NCI-H748 (cell line): ENCODE measurements around the gene PLS3.
A peak's percentile ranks its signal among the peaks of the same experiment; 100 is the strongest.
"Not testable (repeated sequence)": the region's sequence is repeated elsewhere in the genome, so short reads cannot be mapped to it uniquely, and the experiment has no call there.

Source experiments
- DNase-seq: peaks from one replicate; lab custom pipeline; 2025; ENCODE audit not compliant: unreplicated experiment; lab: John Stamatoyannopoulos, UW

Gene PLS3, protein sequence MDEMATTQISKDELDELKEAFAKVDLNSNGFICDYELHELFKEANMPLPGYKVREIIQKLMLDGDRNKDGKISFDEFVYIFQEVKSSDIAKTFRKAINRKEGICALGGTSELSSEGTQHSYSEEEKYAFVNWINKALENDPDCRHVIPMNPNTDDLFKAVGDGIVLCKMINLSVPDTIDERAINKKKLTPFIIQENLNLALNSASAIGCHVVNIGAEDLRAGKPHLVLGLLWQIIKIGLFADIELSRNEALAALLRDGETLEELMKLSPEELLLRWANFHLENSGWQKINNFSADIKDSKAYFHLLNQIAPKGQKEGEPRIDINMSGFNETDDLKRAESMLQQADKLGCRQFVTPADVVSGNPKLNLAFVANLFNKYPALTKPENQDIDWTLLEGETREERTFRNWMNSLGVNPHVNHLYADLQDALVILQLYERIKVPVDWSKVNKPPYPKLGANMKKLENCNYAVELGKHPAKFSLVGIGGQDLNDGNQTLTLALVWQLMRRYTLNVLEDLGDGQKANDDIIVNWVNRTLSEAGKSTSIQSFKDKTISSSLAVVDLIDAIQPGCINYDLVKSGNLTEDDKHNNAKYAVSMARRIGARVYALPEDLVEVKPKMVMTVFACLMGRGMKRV

DNA sequence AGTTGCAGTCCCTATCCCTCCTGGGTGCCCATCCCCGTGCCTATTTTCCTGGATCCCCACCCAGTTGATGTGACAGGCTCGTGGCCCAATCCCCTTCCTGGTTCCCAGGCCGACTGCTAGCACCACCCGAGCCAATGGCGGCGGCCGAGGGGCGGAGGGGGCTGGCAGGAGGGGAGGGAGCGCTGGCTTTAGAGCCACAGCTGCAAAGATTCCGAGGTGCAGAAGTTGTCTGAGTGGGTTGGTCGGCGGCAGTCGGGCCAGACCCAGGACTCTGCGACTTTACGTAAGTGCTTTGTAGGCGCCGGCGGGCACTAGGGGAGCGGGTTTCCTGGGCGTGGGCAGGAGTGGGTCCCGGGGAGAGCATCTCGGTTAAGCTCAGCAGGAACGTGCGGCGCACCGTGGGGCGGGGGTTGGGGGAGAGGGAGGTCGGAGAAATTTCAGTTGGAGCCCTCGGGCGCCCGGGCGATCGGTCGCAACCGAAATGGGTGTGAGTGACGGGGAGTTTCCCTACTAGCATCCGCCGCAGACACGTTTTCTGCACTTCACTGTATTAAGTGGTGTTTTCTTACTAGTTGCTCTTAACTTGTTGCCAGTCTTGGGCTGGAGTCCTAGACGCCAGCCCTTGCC lies at the start of gene PLS3:
Gene PLS3, plus strand, starts transcription at position 197 of the 627 bp plus-strand sequence. CDS start 49,077 bp downstream, outside the sequence.
- DNase-seq, result peak; percentile 89

DNA sequence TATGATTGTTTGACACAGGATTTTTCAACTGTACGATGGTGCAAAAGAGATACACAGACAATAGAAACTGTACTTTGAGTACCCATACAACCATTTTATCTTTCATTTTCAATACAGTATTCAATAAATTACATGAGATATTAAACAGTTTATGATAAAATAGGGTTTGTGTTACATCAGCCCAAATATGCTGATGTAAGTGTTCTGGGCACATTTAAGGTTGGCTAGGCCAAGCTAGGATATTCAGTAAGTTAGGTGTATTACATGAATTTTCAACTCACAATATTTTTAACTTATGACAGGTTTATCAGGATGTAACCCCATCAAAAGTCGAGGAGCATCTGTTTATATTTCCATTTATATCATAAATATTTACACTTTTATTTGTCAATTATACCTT lies 42.9 kb upstream of the PLS3 start:
- DNase-seq, result no peak

DNA sequence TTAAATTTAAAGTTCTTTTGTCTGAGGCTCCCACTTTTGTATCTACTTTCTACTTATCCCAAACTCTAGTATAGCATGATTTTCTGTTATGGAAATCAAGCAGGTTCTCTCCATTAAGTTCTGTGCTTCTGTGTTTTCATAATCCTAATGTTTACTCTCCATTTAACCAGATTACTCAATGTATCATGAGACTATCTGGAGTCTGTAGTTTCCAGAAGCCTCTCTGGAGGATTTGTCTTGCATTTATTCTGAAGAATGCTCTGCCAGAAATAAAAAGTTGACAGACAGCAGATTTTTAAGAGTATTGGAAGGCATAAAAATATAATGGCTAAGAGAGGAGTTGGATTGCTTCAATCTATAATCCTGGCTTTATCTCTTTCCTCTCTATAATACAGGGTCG lies 39.2 kb upstream of the PLS3 start:
- DNase-seq, result no peak

DNA sequence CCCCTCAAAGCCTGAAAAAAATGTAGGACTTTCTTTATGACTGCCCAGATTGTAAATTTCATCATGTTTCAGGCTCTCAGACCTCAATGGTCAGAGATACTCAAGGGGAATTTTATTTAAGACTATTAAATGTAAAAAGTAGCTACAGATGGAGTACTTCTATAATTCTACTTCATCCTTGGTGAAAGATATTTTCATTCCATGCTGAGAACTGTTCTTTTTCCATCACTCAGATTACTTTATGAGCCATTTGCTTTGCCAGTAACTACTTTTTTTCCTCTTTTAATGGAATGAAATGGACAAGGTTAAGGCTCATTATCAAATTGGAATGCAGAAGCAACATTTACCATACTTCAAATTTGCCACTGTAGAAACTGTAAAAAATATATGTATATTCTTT lies 38.0 kb upstream of the PLS3 start:
- no peak for DNase-seq

DNA sequence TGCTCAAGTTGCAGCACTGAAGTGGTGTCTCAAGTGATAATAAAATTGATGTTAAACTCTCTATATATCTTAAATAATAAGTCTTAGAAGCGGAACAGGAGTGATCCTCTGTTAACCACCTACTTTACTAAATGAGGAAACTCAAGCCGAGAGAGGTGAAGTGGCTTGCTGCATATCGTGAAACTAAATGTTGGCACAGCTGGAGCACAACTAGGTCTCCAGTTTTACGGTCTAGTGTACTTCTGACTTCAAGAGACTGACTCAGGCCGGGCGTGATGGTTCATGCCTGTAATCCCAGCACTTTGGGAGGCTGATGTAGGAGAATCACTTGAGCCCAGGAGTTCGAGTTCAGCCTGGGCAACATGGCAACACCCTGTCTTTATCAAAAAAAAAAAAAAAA lies 35.5 kb upstream of the PLS3 start:
- no peak for DNase-seq

DNA sequence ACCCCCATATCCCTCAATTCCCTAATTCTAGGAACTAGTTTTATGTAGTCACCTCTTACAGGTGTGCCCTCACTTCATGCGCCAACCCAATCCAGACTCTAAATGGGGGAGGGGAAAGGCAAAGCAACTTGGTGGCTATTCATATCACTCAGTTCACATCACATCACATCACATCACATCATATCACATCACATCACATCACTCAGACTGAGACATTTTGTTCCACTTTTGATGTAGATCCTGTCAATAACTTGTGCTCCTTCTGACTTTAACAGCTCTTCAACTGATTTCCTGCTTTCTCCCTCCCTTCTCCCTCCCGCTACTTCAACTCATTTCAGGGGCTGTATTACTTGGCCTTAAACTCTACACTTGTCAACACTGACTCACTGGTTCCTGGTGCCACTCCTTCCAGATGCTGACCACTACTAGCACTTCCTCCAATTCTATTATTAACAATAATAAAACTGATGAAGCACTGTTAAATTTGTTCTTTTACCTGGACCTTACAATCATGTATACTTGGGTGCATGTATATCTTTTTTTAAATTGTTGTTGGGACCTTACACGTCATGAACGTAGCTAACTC lies 29.1 kb upstream of the PLS3 start:
- no peak for DNase-seq

DNA sequence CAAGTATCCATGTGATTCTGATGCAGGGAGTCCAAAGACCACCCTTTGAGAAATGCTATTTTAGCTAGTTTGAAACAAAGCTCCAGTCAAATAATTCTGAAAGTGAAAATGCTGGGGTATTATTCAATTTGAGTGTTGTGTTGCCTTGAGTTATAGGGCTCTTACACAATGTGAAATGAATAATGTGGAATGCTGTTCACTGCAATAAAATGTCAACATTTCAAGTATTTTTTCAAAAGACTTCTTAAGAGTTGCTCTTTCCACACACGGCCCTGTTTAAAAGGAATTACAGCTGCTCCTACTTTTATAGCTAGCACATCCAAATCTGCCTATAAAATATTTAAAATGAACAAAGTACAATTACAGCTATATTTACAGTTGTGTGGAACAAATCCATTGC lies 27.5 kb upstream of the PLS3 start:
- DNase-seq, result no peak

DNA sequence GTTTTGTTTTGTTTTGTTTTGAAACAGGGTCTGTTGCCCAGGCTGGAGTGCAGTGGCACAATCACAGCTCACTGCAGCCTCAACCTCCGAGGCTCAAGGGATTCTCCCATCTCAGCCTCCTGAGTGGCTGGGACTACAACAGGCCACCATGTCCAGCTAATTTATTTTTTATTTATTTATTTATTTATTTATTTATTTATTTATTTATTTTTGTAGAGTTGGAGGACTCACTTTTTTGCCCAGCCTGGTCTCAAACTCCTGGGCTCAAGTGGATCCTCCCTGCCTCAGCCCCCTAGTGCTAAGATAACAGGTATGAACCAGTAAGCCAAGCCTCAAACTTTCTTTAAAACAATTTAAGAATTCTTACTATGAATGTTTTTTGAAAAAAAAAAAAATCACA lies 26.6 kb upstream of the PLS3 start:
- DNase-seq, result no peak

DNA sequence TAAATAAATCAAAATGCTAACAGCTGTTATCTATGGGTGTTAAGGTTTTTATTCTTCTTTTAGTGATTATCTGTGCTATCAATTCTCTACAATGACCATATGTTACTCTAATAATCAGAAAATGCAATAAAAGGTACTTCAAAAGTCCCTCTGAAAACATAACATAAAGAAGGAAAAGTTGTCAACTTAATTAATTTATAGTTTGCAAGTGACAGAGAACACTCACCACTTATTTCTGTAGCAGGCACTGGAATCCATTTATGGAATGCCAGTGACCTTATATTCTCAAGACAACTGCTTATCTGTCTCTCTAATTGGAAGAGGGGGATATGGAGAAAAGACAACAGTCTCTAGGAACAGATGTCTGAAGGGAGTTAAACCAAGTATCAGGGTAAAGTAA lies 25.6 kb upstream of the PLS3 start:
- no peak for DNase-seq

DNA sequence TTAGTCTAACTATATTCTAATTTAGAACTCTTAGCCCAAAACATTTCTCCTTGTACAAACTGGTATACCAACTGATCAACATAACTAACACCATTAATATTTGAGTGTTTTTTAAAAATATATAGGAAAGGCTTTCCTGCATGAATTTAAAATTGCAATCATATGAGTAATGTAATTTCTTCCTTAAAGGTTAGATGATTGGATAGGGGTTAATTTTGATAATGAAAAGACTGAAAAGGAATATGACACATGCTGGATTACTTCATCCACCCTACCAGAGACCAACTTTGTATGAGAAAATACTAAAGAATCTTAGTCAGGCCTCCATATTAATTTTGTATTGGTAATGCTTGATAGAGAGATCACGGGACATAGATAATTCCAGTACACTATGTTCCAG lies 25.1 kb upstream of the PLS3 start:
- DNase-seq, result no peak

DNA sequence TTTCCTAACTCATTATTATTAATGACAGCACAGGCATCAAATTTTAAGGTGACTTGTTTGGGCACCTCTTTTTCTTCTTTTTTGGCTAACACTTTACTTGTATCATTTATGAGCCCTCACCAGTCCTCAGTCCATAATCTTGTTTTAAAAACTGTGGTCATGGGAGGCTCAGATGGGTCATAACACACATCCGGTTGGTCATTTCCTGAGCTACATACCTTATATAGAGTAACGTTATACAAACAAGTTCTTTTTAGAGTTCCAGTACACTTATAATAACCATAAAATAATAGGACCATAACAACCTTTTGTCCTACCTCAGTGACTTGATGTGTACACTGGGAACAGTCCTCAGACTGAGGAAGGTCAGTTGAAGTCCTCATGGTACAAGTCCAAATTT lies 21.1 kb upstream of the PLS3 start:
- no peak for DNase-seq

DNA sequence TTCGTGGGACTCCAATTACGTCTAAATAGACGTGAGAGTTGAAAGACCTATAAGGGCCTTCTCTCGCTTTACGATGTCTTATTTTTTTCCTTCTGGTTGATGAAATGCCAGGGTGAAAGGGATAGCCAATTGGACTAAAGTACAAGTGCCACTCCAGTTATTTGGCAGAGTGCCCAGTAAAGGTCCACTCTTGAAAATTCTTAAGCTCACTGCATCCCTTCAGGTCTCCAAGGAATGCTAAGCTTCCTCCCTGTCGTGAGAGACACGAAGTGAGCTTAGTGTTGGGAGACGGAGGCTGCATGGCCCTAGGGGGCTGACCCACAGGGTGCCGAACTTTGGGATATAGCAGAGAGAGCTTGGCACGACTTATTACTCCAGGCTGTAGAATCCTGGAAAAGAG lies 19.9 kb upstream of the PLS3 start:
- not testable (repeated sequence) for DNase-seq

DNA sequence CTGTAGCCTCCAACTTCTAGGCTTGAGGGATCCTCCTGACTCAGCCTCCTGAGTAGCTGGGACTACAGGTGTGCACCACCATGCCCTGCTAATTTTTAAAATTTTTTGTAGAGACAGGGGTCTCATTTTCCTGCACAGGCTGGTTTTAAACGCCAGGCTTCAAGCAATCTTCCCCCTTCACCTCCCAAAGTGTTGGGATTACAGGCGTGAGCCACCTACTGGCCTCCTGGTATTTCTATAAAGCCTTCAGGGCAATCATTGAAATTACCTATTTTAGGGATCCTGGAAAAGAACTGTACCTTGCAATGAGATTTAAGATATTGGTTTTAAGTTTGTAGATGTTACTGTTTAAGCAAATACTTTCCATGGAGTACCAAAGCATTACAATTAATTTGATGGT lies 13.5 kb upstream of the PLS3 start:
- DNase-seq, result no peak

DNA sequence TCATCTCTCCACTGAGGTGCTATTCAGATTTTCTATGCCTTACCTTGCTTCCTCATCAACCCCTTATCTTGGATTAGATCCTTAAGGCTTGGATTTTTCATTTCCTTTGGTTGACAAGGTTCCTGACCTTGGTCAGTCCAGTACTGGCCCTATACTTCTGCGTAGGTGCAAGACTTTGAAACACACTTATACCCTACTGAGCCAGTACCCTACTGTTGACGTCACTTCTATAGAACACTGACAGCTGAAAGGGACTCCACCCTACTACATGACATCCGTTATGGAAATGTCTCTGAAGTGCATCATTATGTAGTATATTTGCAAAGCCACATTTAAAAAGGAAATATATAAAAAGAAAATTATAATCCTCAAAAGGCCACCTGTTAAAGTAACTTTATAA lies 12.0 kb upstream of the PLS3 start:
- peak; percentile 23 for DNase-seq

DNA sequence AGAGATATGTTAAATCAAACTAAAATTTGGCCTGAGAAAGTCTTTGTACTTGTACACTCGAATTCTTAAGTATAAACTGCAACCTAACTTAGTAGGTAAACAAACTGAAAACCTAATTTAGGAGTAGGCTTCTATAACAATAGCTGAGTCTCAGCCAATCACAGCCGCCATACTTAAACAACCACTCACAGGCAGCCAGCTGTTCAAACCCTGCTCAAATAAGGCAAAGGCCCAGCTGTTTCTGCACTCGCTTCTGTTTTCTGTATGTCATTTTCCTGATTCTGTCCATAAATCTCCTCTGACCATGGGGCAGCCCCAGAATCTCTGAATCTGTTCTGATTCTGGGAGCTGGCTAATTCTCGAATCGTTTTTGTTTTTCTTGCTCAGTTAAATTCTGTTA lies 7.8 kb upstream of the PLS3 start:
- DNase-seq, result peak; percentile 61

DNA sequence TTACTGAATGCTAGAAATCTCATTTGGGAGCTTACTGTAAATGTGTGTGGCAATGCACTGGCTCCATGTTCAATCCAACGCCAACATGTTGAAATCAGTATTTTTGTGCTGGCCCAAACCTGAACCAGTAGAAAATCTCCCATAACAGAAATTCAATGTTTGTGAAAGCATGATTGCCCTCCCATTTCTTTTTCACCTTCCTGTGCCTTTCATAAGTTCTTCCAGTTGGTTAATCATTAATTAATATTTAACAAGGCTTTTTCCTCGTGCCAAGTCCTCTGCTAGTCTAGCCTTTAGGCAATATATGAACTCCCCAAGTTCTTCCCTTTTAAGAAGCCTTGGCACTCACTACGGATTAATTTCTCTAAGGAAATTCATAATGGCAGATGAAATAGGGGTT lies 1.3 kb upstream of the PLS3 start:
- no peak for DNase-seq

DNA sequence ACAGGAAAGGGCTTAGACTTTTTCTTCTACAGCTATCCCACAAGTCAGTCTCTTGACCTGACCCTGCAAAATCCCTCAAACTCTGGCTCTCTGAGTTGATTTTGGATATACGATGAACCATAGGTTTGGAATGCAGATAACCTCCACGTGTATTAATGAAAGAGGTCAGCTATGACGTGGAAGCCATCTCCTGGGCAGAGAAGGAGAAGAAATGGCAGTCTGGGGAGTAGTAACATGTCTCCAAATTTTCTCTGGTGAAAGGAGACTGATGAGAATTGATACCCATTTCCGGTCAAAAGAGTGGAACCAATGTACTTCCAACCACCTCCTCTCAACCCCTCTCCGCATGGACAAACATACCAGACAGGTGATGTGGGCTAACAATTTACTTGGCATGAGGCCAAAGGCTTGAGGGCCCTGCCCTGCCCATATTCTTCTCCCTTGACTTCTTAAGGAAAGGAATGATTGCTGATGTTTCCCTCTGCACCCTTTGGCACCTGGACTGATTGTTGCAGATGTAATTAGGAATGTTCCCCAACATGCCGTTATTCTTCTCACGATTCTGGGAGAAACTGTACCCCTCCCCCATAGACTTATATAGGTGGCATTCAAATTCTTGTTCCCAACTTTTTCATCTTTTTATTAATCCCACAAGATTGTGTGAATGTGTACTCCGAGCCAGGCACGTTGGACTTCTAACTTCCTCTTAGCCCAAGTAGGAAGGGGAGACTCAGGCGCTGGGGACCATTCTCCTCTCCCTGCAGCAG lies 580 bp upstream of the PLS3 start:
- DNase-seq, result peak; percentile 80

DNA sequence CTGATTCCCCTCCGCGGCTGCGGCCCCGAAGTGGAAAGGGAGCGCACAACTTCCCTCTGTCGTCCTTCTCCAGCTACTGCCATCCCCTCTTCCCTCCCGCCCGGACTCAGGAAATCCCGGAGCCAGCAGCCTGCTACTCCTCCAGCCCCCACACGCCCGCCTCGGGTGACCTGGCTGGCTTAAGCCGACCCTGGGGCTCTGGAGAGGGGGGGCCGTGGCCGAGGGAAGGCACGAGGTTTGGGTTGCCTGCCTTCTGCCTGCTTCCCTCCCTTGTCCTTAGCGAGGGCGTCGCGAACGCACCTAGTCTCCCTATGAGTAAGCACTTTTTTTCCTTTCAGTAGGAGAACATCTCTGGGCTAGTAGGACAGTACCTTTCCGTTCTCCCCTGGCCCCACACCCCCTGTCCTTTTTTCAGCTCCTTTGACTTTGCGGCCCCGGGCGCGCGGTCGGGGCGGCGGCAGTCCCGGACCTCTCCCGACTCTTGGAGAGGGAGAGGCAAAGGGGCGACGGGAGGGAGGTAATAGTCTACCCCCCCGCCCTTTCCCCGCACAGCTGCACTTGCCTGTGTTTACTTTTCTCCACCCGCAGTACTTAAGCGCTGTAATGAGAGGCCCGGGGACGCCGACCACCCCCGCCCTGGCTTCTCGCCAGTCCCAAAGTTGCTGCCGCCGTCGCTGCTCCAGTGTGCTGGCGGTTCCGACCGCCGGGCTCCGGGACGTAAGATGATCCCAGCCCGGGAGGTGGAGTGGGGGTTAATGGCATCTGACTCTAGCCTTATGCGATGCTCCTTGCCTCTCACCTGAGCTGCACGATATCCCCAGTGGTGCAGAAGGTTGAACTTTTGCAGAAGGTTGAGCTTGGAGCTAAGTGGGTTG lies 868 bp downstream of the PLS3 start:
- DNase-seq, result peak; percentile 83

DNA sequence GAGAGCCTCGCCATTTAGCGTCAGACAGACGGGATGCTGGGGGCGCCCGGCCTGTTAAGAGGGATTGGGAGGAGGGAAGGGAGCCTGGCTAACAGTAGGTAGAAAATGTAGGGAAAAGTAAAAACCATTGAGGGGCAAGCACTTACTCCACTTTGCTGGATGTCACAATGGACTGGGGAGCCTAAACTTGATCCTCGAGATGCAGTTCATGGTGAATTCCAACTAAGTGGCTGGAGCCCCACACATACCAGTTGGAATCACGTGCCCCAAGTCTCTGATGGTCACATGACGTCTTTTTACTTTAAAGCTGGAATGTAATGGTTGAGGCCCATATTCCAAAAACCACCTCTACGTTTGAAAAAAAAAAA lies 1.5 kb downstream of the PLS3 start:
- DNase-seq, result no peak

DNA sequence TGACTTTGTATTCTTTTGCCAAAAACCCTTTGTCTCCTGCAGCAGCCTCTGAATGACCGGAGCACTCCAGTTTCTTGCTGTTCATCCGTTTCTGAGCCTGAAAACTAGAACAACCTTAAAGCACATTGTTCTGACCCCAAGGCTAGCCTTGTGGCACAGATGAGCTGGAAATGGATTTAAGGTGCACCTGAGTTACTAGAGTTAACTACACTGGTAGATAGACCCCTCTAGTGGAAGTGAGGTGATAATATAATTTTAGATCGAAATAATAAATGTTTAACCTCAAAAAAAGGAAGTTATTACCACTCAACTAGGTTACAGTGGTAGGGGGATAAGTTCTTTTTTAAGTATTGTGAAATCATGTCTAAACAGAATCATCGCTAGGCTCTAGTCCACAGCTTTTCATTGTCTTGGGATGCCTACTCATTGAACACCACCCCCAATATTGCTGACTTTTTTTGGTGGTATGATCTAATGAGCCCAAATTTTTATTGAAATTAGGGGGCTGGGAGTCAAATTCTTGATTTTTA lies 2.7 kb downstream of the PLS3 start:
- peak; percentile 35 for DNase-seq
